MM.1S (cell line): ENCODE measurements around the gene SUPV3L1.

Experiments used
- EZH2phosphoT487 ChIP-seq: fragments of 300-600 bp; sonication (generic); IDR thresholded peaks from 2 replicates; pipeline ENCODE4 v1.6.1; 2018; ENCODE audit warnings: antibody characterized with exemption, low read length
- TF ChIP-seq, protein P1 (sequence below): fragments of 300-600 bp; sonication (generic); IDR thresholded peaks from 2 replicates; pipeline ENCODE4 v1.5.1; 2016; ENCODE audit warnings: antibody characterized with exemption, low read length, mixed read lengths

DNA sequence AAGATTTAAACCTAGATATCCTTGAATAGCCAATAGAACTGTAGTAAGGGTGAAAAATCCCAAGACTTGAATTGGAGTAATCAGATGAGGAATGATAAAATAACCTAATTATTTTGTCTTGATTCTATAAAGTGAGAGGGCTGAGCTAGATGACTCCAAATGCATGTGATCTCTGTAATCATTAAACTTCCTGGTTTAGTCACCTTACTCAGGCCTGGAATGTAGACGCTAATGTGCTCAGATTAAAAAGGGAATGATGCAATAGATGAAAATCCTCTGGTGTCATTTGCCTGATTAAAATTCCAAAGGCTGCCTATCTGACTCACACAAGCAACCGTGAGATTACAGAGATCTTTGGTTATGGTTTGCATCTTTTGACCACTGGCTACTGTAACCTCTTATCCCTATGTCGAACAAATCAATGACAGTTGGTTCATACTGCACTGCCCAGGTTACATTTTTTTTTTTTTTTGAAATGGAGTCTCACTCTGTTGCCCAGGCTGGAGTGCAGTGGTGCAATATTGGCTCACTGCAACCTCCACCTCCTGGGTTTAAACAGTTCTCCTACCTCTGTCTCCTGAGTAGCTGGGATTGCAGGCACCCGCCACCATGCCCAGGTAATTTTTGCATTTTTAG, 37.2 kb downstream of the SUPV3L1 start:
- TF ChIP-seq, protein P1, sequence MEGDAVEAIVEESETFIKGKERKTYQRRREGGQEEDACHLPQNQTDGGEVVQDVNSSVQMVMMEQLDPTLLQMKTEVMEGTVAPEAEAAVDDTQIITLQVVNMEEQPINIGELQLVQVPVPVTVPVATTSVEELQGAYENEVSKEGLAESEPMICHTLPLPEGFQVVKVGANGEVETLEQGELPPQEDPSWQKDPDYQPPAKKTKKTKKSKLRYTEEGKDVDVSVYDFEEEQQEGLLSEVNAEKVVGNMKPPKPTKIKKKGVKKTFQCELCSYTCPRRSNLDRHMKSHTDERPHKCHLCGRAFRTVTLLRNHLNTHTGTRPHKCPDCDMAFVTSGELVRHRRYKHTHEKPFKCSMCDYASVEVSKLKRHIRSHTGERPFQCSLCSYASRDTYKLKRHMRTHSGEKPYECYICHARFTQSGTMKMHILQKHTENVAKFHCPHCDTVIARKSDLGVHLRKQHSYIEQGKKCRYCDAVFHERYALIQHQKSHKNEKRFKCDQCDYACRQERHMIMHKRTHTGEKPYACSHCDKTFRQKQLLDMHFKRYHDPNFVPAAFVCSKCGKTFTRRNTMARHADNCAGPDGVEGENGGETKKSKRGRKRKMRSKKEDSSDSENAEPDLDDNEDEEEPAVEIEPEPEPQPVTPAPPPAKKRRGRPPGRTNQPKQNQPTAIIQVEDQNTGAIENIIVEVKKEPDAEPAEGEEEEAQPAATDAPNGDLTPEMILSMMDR = no peak
- TF ChIP-seq EZH2phosphoT487 = no peak
